GM23248 (cell line): Measurements from ENCODE around the gene ZCCHC17.

Experiments used
- EZH2 ChIP-seq: fragments of 200-600 bp; sonication (generic); IDR thresholded peaks from 2 replicates; pipeline ENCODE4 v1.6.1; 2018; ENCODE audit warnings: antibody characterized with exemption, mild to moderate bottlenecking; ENCODE audit not compliant: insufficient read depth, poor library complexity, severe bottlenecking
- EZH2phosphoT487 ChIP-seq: fragments of 200-600 bp; sonication (generic); IDR thresholded peaks from 2 replicates; pipeline ENCODE4 v1.6.1; 2018; ENCODE audit warnings: antibody characterized with exemption, moderate library complexity, mild to moderate bottlenecking, low read depth; ENCODE audit not compliant: insufficient read depth

GRCh38 chr1:31398246-31398645 is 101.4 kb downstream of the ZCCHC17 start:
- TF ChIP-seq EZH2 = no peak
- no peak for TF ChIP-seq EZH2phosphoT487
